ENCODE data around the gene QPCTL.
A peak's percentile ranks its signal among the peaks of the same experiment; 100 is the strongest.
"Not testable (repeated sequence)": the region's sequence is repeated elsewhere in the genome, so short reads cannot be mapped to it uniquely, and the experiment has no call there.

QPCTL gene

GRCh38 chr19:45711851-45712698 is 19.6 kb downstream of the QPCTL start:
- no peaks in the 10 kb centered on the region for H3K9me3 ChIP-seq (ENCODE audit: insufficient read depth, low read depth, low read length)
- no peak overlapping the region for H3K4me3 ChIP-seq (ENCODE audit: low read length)
- H3K27me3 ChIP-seq (ENCODE audit: insufficient read depth, low read length) = no peaks in the 10 kb centered on the region
- no peak overlapping the region for H3K27ac ChIP-seq (ENCODE audit: low read length)
- peaks cover 7% of the 10 kb centered on the region for H3K4me1 ChIP-seq (ENCODE audit: insufficient read depth, low read length)
- peaks cover 19% of the 10 kb centered on the region; the same call in 1 of the 2 replicates for H3K36me3 ChIP-seq (ENCODE audit: insufficient read depth, low read depth, low read length)
- no peak overlapping the region for H3K9ac ChIP-seq (ENCODE audit: low read depth, low read length)

GRCh38 chr19:45712699-45713067 is 20.2 kb downstream of the QPCTL start:
- H3K27me3 ChIP-seq (ENCODE audit: insufficient read depth, low read length) = no peaks in the 10 kb centered on the region
- H3K27ac ChIP-seq (ENCODE audit: low read length) = no peak overlapping the region
- no peaks in the 10 kb centered on the region for H3K9me3 ChIP-seq (ENCODE audit: insufficient read depth, low read depth, low read length)
- H3K4me1 ChIP-seq (ENCODE audit: insufficient read depth, low read length) = peaks cover 7% of the 10 kb centered on the region
- no peak overlapping the region for H3K9ac ChIP-seq (ENCODE audit: low read depth, low read length)
- no peak overlapping the region for H3K4me3 ChIP-seq (ENCODE audit: low read length)
- H3K36me3 ChIP-seq (ENCODE audit: insufficient read depth, low read depth, low read length) = peaks cover 19% of the 10 kb centered on the region; the same call in 1 of the 2 replicates

GRCh38 chr19:45713141-45713540 is 20.7 kb downstream of the QPCTL start:
- H3K27me3 ChIP-seq (ENCODE audit: insufficient read depth, low read length) = no peaks in the 10 kb centered on the region
- H3K36me3 ChIP-seq (ENCODE audit: insufficient read depth, low read depth, low read length) = peaks cover 19% of the 10 kb centered on the region; the same call in 1 of the 2 replicates
- H3K9ac ChIP-seq (ENCODE audit: low read depth, low read length) = no peak overlapping the region
- H3K4me1 ChIP-seq (ENCODE audit: insufficient read depth, low read length) = peaks cover 9% of the 10 kb centered on the region
- no peak overlapping the region for H3K27ac ChIP-seq (ENCODE audit: low read length)
- H3K4me3 ChIP-seq (ENCODE audit: low read length) = no peak overlapping the region
- no peaks in the 10 kb centered on the region for H3K9me3 ChIP-seq (ENCODE audit: insufficient read depth, low read depth, low read length)

GRCh38 chr19:45715139-45715538 is 22.7 kb downstream of the QPCTL start:
- peaks cover 27% of the 10 kb centered on the region for H3K36me3 ChIP-seq (ENCODE audit: insufficient read depth, low read depth, low read length)
- H3K9me3 ChIP-seq (ENCODE audit: insufficient read depth, low read depth, low read length) = no peaks in the 10 kb centered on the region
- peak overlapping the region; percentile 13; the same call in 1 of the 2 replicates for H3K4me3 ChIP-seq (ENCODE audit: low read length)
- H3K9ac ChIP-seq (ENCODE audit: low read depth, low read length) = peak overlapping the region; percentile 94; the same call in 1 of the 2 replicates
- H3K4me1 ChIP-seq (ENCODE audit: insufficient read depth, low read length) = peaks cover 15% of the 10 kb centered on the region
- no peak overlapping the region for H3K27ac ChIP-seq (ENCODE audit: low read length)
- no peaks in the 10 kb centered on the region for H3K27me3 ChIP-seq (ENCODE audit: insufficient read depth, low read length)

GRCh38 chr19:45716359-45717130 is 24.1 kb downstream of the QPCTL start:
- Histone ChIP-seq H3K27ac (ENCODE audit: low read length) (peak overlapping the region; percentile 51), H3K9ac (ENCODE audit: low read depth, low read length) (peak overlapping the region; percentile 94), H3K4me1 (ENCODE audit: insufficient read depth, low read length) (peaks cover 15% of the 10 kb centered on the region), H3K9me3 (ENCODE audit: insufficient read depth, low read depth, low read length) (no peaks in the 10 kb centered on the region), H3K36me3 (ENCODE audit: insufficient read depth, low read depth, low read length) (peaks cover 21% of the 10 kb centered on the region), H3K4me3 (ENCODE audit: low read length) (peak overlapping the region; percentile 85), H3K27me3 (ENCODE audit: insufficient read depth, low read length) (no peaks in the 10 kb centered on the region)

- peak overlapping the region; percentile 90 for H3K27ac ChIP-seq (ENCODE audit: low read length)
- H3K4me3 ChIP-seq (ENCODE audit: low read length) = peak overlapping the region; percentile 85
- H3K9me3 ChIP-seq (ENCODE audit: insufficient read depth, low read depth, low read length) = no peaks in the 10 kb centered on the region
- H3K27me3 ChIP-seq (ENCODE audit: insufficient read depth, low read length) = no peaks in the 10 kb centered on the region
- H3K9ac ChIP-seq (ENCODE audit: low read depth, low read length) = peak overlapping the region; percentile 94
- peaks cover 15% of the 10 kb centered on the region for H3K4me1 ChIP-seq (ENCODE audit: insufficient read depth, low read length)
- H3K36me3 ChIP-seq (ENCODE audit: insufficient read depth, low read depth, low read length) = peaks cover 17% of the 10 kb centered on the region
Measured at GRCh38 chr19:45717131-45717982, 24.9 kb downstream of the QPCTL start.

- H3K27ac ChIP-seq (ENCODE audit: low read length) = peak overlapping the region; percentile 90
- no peaks in the 10 kb centered on the region for H3K9me3 ChIP-seq (ENCODE audit: insufficient read depth, low read depth, low read length)
- H3K9ac ChIP-seq (ENCODE audit: low read depth, low read length) = peak overlapping the region; percentile 91; the same call in 1 of the 2 replicates
- H3K4me1 ChIP-seq (ENCODE audit: insufficient read depth, low read length) = peaks cover 15% of the 10 kb centered on the region
- H3K4me3 ChIP-seq (ENCODE audit: low read length) = peak overlapping the region; percentile 74
- H3K27me3 ChIP-seq (ENCODE audit: insufficient read depth, low read length) = no peaks in the 10 kb centered on the region
- H3K36me3 ChIP-seq (ENCODE audit: insufficient read depth, low read depth, low read length) = peaks cover 18% of the 10 kb centered on the region
Measured at GRCh38 chr19:45717983-45718650, 25.7 kb downstream of the QPCTL start.

GRCh38 chr19:45720065-45720464 is 27.6 kb downstream of the QPCTL start:
- Histone ChIP-seq H3K36me3 (ENCODE audit: insufficient read depth, low read depth, low read length) (peaks cover 26% of the 10 kb centered on the region), H3K4me1 (ENCODE audit: insufficient read depth, low read length) (peaks cover 15% of the 10 kb centered on the region)
- H3K4me3 ChIP-seq (ENCODE audit: low read length); H3K9me3 ChIP-seq (ENCODE audit: insufficient read depth, low read depth, low read length); H3K9ac ChIP-seq (ENCODE audit: low read depth, low read length); H3K27me3 ChIP-seq (ENCODE audit: insufficient read depth, low read length); H3K27ac ChIP-seq (ENCODE audit: low read length): not testable (repeated sequence)

GRCh38 chr19:45728683-45729082 is 36.2 kb downstream of the QPCTL start:
- H3K27ac ChIP-seq (ENCODE audit: low read length); H3K27me3 ChIP-seq (ENCODE audit: insufficient read depth, low read length); H3K4me1 ChIP-seq (ENCODE audit: insufficient read depth, low read length); H3K36me3 ChIP-seq (ENCODE audit: insufficient read depth, low read depth, low read length); H3K9me3 ChIP-seq (ENCODE audit: insufficient read depth, low read depth, low read length); H3K4me3 ChIP-seq (ENCODE audit: low read length); H3K9ac ChIP-seq (ENCODE audit: low read depth, low read length): not testable (repeated sequence)

GRCh38 chr19:45729800-45730290 is 37.4 kb downstream of the QPCTL start:
- Histone ChIP-seq H3K9ac (ENCODE audit: low read depth, low read length) (peak overlapping the region; percentile 87), H3K9me3 (ENCODE audit: insufficient read depth, low read depth, low read length) (no peaks in the 10 kb centered on the region), H3K27ac (ENCODE audit: low read length) (no peak overlapping the region), H3K4me3 (ENCODE audit: low read length) (peak overlapping the region; percentile 94), H3K4me1 (ENCODE audit: insufficient read depth, low read length) (peaks cover 6% of the 10 kb centered on the region), H3K36me3 (ENCODE audit: insufficient read depth, low read depth, low read length) (no peaks in the 10 kb centered on the region), H3K27me3 (ENCODE audit: insufficient read depth, low read length) (no peaks in the 10 kb centered on the region)
